Measurements from ENCODE around the gene ANGPTL4.
"Not testable (repeated sequence)": the region's sequence is repeated elsewhere in the genome, so short reads cannot be mapped to it uniquely, and the experiment has no call there.

ANGPTL4 gene

DNA sequence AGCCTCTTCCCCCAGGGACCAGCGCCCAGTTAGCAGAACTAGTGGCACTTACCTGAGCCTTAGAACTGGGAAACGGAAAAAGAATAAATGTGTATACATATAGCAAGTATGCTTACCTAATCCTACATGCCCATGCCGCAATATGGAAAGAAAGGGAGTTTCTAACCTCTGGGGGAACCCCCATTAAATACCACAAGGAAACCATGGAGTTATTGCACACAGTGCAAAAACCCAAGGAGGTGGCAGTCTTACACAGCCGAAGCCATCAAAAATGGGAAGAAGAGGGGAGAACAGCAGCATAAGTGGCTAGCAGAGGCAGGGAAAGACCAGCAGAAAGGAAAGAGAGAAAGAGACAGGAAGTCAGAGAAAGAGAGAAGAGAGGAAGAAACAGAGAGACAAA, 20.6 kb downstream of the ANGPTL4 start:
- H3K27ac ChIP-seq (ENCODE audit: insufficient read depth, low read depth, low read length, poor library complexity, severe bottlenecking); H3K36me3 ChIP-seq (ENCODE audit: control insufficient read depth, insufficient read depth, low read length); H3K27me3 ChIP-seq (ENCODE audit: control insufficient read depth, insufficient read depth, low read length, poor library complexity, severe bottlenecking); H3K9me3 ChIP-seq (ENCODE audit: control insufficient read depth, low read length); H3K4me1 ChIP-seq (ENCODE audit: control insufficient read depth, insufficient read depth, low read length); H3K4me3 ChIP-seq (ENCODE audit: insufficient read depth, low read depth, low read length): not testable (repeated sequence)
- whole genome bisulfite sequencing, 2 experiments: 81 to 93% methylated on average over 2 to 4 of the region's 4 CpGs

DNA sequence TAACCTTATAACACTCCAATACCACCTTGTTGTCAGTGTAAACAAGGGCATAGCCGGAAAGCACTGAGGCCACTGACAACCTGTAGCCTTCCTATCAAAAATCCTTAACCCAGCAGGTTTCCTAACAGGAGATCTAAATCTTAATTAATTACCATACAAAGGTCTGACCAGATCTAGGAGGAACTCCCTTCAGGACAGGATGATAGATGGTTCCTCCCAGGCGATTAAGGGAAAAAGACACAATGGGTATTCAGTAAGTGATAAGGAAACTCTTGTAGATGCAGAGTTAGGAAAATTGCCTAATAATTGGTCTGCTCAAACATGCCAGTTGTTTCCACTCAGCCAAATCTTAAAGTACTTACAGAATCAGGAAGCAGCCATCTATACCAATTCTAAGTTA, 21.1 kb downstream of the ANGPTL4 start:
- not testable (repeated sequence) for H3K4me1 ChIP-seq (ENCODE audit: control insufficient read depth, insufficient read depth, low read length); H3K27me3 ChIP-seq (ENCODE audit: control insufficient read depth, insufficient read depth, low read length, poor library complexity, severe bottlenecking); H3K36me3 ChIP-seq (ENCODE audit: control insufficient read depth, insufficient read depth, low read length); H3K4me3 ChIP-seq (ENCODE audit: insufficient read depth, low read depth, low read length); H3K9me3 ChIP-seq (ENCODE audit: control insufficient read depth, low read length); H3K27ac ChIP-seq (ENCODE audit: insufficient read depth, low read depth, low read length, poor library complexity, severe bottlenecking)
- WGBS, 2 experiments: 88 to 92% methylated on average over 2 of the region's 2 CpGs

GRCh38 chr19:8385566-8385965, 21.6 kb downstream of the ANGPTL4 start:
- H3K27me3 ChIP-seq (ENCODE audit: control insufficient read depth, insufficient read depth, low read length, poor library complexity, severe bottlenecking); H3K9me3 ChIP-seq (ENCODE audit: control insufficient read depth, low read length); H3K36me3 ChIP-seq (ENCODE audit: control insufficient read depth, insufficient read depth, low read length); H3K4me1 ChIP-seq (ENCODE audit: control insufficient read depth, insufficient read depth, low read length); H3K27ac ChIP-seq (ENCODE audit: insufficient read depth, low read depth, low read length, poor library complexity, severe bottlenecking); H3K4me3 ChIP-seq (ENCODE audit: insufficient read depth, low read depth, low read length): not testable (repeated sequence)
- 89 to 96% methylated on average over 3 of the region's 3 CpGs for WGBS, 2 experiments

- not testable (repeated sequence) for H3K4me1 ChIP-seq (ENCODE audit: control insufficient read depth, insufficient read depth, low read length); H3K27me3 ChIP-seq (ENCODE audit: control insufficient read depth, insufficient read depth, low read length, poor library complexity, severe bottlenecking); H3K27ac ChIP-seq (ENCODE audit: insufficient read depth, low read depth, low read length, poor library complexity, severe bottlenecking); H3K36me3 ChIP-seq (ENCODE audit: control insufficient read depth, insufficient read depth, low read length); H3K9me3 ChIP-seq (ENCODE audit: control insufficient read depth, low read length); H3K4me3 ChIP-seq (ENCODE audit: insufficient read depth, low read depth, low read length)
- WGBS, 2 experiments: 83 to 88% methylated on average over 9 of the region's 9 CpGs
Measured at GRCh38 chr19:8386419-8386818, 22.5 kb downstream of the ANGPTL4 start.

- Histone ChIP-seq H3K27ac (ENCODE audit: insufficient read depth, low read depth, low read length, poor library complexity, severe bottlenecking) (no peak overlapping the region), H3K27me3 (ENCODE audit: control insufficient read depth, insufficient read depth, low read length, poor library complexity, severe bottlenecking) (no peaks in the 10 kb centered on the region), H3K4me1 (ENCODE audit: control insufficient read depth, insufficient read depth, low read length) (peaks cover 7% of the 10 kb centered on the region), H3K4me3 (ENCODE audit: insufficient read depth, low read depth, low read length) (no peak overlapping the region), H3K36me3 (ENCODE audit: control insufficient read depth, insufficient read depth, low read length) (no peaks in the 10 kb centered on the region), H3K9me3 (ENCODE audit: control insufficient read depth, low read length) (no peaks in the 10 kb centered on the region)
- WGBS, 2 experiments: 86% methylated on average over 4 of the region's 4 CpGs
Measured at GRCh38 chr19:8386990-8387389, 23.0 kb downstream of the ANGPTL4 start.

- no peaks in the 10 kb centered on the region for H3K27me3 ChIP-seq (ENCODE audit: control insufficient read depth, insufficient read depth, low read length, poor library complexity, severe bottlenecking)
- H3K36me3 ChIP-seq (ENCODE audit: control insufficient read depth, insufficient read depth, low read length): no peaks in the 10 kb centered on the region
- peaks cover 8% of the 10 kb centered on the region for H3K4me1 ChIP-seq (ENCODE audit: control insufficient read depth, insufficient read depth, low read length)
- H3K27ac ChIP-seq (ENCODE audit: insufficient read depth, low read depth, low read length, poor library complexity, severe bottlenecking): no peak overlapping the region
- no peak overlapping the region for H3K4me3 ChIP-seq (ENCODE audit: insufficient read depth, low read depth, low read length)
- WGBS, 2 experiments: 92 to 94% methylated on average over 14 to 16 of the region's 16 CpGs
- H3K9me3 ChIP-seq (ENCODE audit: control insufficient read depth, low read length): no peaks in the 10 kb centered on the region
Measured at GRCh38 chr19:8387688-8388611, 24.0 kb downstream of the ANGPTL4 start.

GRCh38 chr19:8388612-8388958, 24.6 kb downstream of the ANGPTL4 start:
- Histone ChIP-seq H3K27ac (ENCODE audit: insufficient read depth, low read depth, low read length, poor library complexity, severe bottlenecking) (no peak overlapping the region), H3K4me3 (ENCODE audit: insufficient read depth, low read depth, low read length) (no peak overlapping the region)
- WGBS, 2 experiments: no CpG with 5 or more reads among the region's 2 CpGs

DNA sequence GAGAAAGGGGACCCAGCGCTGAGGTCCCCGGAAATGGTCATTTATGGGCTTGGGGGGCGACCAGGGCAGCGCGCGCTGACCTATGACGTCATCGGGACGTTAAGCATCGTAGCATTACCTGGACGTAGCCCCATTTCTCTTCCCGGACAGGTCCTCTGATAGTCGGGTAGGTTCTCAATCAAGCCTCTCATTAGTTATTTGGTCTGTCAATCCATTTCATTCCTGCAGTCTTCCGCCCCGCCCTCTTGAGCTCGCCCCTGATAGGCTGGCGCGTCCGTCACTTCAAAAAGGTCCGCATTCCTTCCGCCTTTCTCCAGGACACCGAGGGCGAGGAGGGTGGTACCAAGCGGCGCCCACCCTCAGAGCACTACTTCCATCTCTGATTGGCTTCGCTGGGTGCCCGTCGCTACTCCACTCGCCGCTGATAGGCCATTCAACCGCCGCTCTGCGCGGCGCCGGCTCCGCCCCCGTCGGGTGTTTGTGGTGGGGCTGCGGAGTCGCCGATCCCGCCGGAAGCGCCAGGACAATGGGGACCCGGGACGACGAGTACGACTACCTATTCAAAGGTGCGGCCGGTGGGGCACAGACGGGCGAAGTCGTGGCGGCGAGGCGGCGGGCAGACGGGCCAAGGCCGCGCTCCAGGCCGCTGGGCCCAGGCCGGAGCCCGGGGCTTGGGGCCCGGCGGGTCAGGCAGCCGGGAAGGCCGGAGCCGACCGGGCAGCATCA, 26.1 kb downstream of the ANGPTL4 start, which contains the start of gene RAB11B:
Gene RAB11B, plus strand, starts transcription at position 470 of the 726 bp plus-strand sequence. Its CDS starts 57 bp downstream, at position 527.
- H3K4me3 ChIP-seq (ENCODE audit: insufficient read depth, low read depth, low read length): peak within 1 kb of the TSS; percentile 100
- H3K27me3 ChIP-seq (ENCODE audit: control insufficient read depth, insufficient read depth, low read length, poor library complexity, severe bottlenecking): no peaks in the 10 kb centered on the region
- H3K4me1 ChIP-seq (ENCODE audit: control insufficient read depth, insufficient read depth, low read length): peaks cover 8% of the 10 kb centered on the region
- WGBS, 2 experiments: 0% methylated on average over 70 of the region's 70 CpGs
- H3K27ac ChIP-seq (ENCODE audit: insufficient read depth, low read depth, low read length, poor library complexity, severe bottlenecking): peak within 1 kb of the TSS; percentile 100
- no peaks in the 10 kb centered on the region for H3K36me3 ChIP-seq (ENCODE audit: control insufficient read depth, insufficient read depth, low read length)
- H3K9me3 ChIP-seq (ENCODE audit: control insufficient read depth, low read length): no peaks in the 10 kb centered on the region

More at GRCh38 chr19:8388612-8388958, 24.6 kb downstream of the ANGPTL4 start:
- H3K9me3 ChIP-seq (ENCODE audit: control insufficient read depth, low read length): no peaks in the 10 kb centered on the region
- H3K27me3 ChIP-seq (ENCODE audit: control insufficient read depth, insufficient read depth, low read length, poor library complexity, severe bottlenecking): no peaks in the 10 kb centered on the region
- H3K36me3 ChIP-seq (ENCODE audit: control insufficient read depth, insufficient read depth, low read length): no peaks in the 10 kb centered on the region
- H3K4me1 ChIP-seq (ENCODE audit: control insufficient read depth, insufficient read depth, low read length): peaks cover 8% of the 10 kb centered on the region

DNA sequence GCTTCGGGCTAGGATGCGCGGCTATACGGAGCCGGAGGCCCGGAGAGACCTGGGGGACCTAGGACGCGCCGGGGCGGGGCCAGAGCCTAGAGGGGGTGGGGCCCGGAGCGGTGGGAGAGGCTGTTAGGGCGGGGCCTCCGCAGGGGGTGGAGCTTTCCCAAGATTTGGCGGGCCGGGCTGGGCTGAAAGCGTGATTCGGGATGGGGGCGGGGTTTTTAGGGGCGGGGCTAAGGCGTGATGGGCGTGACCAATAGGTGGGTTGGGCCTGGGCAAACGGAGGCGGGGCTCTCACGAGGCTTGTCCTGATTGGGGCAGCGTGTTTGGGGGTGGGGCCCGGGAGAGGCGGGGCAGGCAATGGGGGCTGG, 26.6 kb downstream of the ANGPTL4 start:
- peak overlapping the region; percentile 100 for H3K27ac ChIP-seq (ENCODE audit: insufficient read depth, low read depth, low read length, poor library complexity, severe bottlenecking)
- H3K9me3 ChIP-seq (ENCODE audit: control insufficient read depth, low read length): no peaks in the 10 kb centered on the region
- peak overlapping the region; percentile 100 for H3K4me3 ChIP-seq (ENCODE audit: insufficient read depth, low read depth, low read length)
- 0 to 1% methylated on average over 28 of the region's 28 CpGs for WGBS, 2 experiments
- no peaks in the 10 kb centered on the region for H3K36me3 ChIP-seq (ENCODE audit: control insufficient read depth, insufficient read depth, low read length)
- no peaks in the 10 kb centered on the region for H3K27me3 ChIP-seq (ENCODE audit: control insufficient read depth, insufficient read depth, low read length, poor library complexity, severe bottlenecking)
- peaks cover 8% of the 10 kb centered on the region for H3K4me1 ChIP-seq (ENCODE audit: control insufficient read depth, insufficient read depth, low read length)

DNA sequence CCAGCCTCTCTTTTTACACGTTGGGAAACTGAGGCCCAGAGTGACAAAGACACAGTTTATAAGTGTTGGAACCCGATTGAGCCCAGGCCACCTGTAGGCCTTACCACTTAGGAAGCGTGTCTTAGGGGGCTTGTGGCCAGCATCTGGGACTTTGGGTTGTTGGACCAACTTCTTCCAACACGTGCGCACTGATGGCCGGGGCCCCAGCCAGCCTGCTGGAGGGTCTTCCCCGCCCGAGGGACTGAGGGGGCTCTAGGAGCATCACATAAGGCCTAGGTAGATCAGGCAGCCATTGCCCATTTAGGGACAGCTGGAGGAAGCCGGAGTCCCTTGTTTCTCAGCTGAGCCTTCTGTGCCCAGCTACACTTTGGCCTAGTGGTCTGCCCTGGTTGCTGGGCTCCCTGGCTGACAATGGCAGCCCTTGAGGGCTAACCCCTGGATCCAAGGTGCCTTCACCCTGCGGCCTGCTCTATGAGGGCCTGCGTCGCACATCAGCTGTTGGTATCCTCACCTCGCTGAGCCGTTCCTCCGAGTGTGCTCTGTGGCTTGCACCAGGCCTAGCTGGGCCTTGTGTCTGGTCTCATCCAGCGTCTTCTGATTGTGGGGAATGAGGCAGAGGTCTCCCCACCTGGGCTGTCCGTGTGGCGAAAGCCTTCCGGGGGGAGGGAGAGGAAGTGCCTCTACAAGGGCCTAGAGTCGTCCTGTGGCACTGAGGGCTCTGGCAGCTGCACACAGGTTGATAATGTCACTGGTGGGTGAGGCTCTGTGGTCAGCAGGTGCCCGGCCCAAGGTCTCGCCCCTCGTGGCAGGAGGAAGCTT, 27.5 kb downstream of the ANGPTL4 start:
- H3K27me3 ChIP-seq (ENCODE audit: control insufficient read depth, insufficient read depth, low read length, poor library complexity, severe bottlenecking): no peaks in the 10 kb centered on the region
- H3K27ac ChIP-seq (ENCODE audit: insufficient read depth, low read depth, low read length, poor library complexity, severe bottlenecking): no peak overlapping the region
- no peaks in the 10 kb centered on the region for H3K9me3 ChIP-seq (ENCODE audit: control insufficient read depth, low read length)
- peaks cover 8% of the 10 kb centered on the region for H3K4me1 ChIP-seq (ENCODE audit: control insufficient read depth, insufficient read depth, low read length)
- H3K4me3 ChIP-seq (ENCODE audit: insufficient read depth, low read depth, low read length): peak overlapping the region; percentile 30
- 89% methylated on average over 23 of the region's 23 CpGs for WGBS, 2 experiments
- no peaks in the 10 kb centered on the region for H3K36me3 ChIP-seq (ENCODE audit: control insufficient read depth, insufficient read depth, low read length)

All from ectodermal cell (in vitro differentiated cells).